Astrocyte of the spinal cord (primary cell): ENCODE measurements around the gene TPH2.

ENCODE experiments used
- DNase-seq: peaks from one replicate; pipeline ENCODE4 v3.0.0; 2011; ENCODE audit warnings: low read depth, low spot score
- H3K4me3 ChIP-seq: 2 replicates; pipeline ENCODE4 v1.5.1; 2011; ENCODE audit warnings: low read depth, mild to moderate bottlenecking, low read length, moderate library complexity
- in situ Hi-C: cut with HindIII; loops from 2 replicates; pipeline ENCODE4 v1.10.0; 2017; ENCODE audit warnings: low sequenced_read_pairs
- TF ChIP-seq, protein P1 (sequence below): IDR thresholded peaks from 2 replicates; pipeline ENCODE4 v1.5.1; 2012; ENCODE audit warnings: low read depth, mild to moderate bottlenecking, low read length, inconsistent platforms

Gene TPH2

GRCh38 chr12:72031066-72031465 lies 92.4 kb downstream of the TPH2 start:
- TF ChIP-seq, protein P1, sequence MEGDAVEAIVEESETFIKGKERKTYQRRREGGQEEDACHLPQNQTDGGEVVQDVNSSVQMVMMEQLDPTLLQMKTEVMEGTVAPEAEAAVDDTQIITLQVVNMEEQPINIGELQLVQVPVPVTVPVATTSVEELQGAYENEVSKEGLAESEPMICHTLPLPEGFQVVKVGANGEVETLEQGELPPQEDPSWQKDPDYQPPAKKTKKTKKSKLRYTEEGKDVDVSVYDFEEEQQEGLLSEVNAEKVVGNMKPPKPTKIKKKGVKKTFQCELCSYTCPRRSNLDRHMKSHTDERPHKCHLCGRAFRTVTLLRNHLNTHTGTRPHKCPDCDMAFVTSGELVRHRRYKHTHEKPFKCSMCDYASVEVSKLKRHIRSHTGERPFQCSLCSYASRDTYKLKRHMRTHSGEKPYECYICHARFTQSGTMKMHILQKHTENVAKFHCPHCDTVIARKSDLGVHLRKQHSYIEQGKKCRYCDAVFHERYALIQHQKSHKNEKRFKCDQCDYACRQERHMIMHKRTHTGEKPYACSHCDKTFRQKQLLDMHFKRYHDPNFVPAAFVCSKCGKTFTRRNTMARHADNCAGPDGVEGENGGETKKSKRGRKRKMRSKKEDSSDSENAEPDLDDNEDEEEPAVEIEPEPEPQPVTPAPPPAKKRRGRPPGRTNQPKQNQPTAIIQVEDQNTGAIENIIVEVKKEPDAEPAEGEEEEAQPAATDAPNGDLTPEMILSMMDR, result no peak
- in situ Hi-C loops, result no loop called here
- no peak for DNase-seq
- no peak overlapping the region for H3K4me3 ChIP-seq

GRCh38 chr12:72033991-72034390 lies 95.3 kb downstream of the TPH2 start:
- DNase-seq, result no peak
- TF ChIP-seq, protein P1, result no peak
- H3K4me3 ChIP-seq, result no peak overlapping the region
- in situ Hi-C loops, result no loop called here

DNA sequence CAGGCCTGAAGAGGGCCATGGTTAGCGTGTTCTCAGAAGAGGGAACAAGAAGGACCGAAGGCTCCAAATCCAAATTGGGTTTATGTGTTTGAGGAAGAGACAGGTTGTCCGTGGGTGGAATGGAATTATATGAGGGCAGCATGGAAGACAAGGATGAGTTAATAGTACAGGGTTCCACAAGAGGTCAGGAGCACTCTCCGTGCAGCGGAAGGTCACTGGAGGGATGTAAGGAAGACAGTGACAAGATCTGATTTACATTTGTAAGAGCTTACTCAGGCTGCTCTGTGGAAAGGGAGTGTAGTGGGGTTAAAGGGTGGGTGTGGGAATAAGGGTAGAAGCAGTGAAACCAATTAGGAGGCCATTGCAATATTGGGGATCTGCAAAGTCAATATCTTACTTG lies 97.0 kb downstream of the TPH2 start:
- TF ChIP-seq, protein P1, result no peak
- in situ Hi-C loops, result no loop called here
- DNase-seq, result no peak
- H3K4me3 ChIP-seq, result no peak overlapping the region

GRCh38 chr12:72036393-72036792 lies 97.7 kb downstream of the TPH2 start:
- DNase-seq, result no peak
- H3K4me3 ChIP-seq, result no peak overlapping the region
- TF ChIP-seq, protein P1, result no peak
- in situ Hi-C loops, result no loop called here

DNA sequence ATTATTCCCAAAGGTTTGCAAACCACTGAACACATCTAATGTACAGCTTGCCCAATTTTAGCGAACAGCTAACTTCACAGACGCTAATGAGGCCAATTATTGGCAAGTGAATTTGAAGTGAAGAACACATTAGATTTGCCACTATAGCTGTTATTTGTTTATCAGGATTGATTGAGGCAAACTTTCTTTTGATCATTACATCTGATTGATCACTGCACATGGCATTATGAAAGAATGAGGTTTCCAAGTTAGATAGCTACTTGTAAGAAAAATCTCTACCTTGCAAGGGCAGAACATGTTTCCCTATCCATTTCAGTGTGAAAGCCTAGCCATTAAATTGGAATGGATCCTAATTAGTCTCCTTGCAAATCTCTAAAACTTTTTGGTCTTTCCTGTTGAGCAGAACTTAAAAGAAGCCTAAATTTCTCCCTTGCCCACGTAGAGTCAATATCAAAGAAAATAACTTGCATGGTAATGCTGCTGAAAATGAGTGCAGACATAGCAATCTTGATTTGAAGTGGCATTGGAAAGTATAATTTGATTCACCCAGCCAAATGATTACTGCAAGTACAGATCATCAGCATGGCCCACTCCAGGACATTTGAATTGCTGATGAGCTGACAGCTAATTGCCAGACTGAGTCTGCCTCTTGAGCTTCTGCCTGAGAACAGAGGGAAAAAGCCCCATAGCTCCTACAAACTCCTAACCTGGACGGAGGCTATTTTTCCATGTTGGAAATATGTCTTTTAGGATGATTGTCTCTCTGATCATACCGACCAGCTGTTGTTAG lies 98.6 kb downstream of the TPH2 start:
- in situ Hi-C loops, result no loop called here
- no peak overlapping the region for H3K4me3 ChIP-seq
- no peak for DNase-seq
- TF ChIP-seq, protein P1, result no peak

DNA sequence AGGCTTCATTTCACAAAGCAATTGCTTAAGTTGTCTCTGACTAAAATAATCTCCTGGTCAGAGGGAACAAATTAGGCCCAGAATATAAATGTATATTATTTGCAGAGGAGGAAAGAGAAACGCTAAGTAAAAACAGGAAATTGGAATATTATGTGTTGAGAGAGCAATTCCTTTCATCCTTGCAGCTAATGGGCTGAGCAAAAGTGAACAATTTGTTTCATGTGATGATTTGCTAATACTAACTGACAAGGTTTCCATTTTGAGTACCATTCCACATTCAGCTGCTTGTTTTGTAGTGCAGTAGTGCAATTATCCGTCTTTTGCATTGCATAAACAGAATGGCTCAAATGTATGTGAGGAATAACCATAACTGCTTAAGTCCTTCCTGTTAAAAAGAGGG lies 103.2 kb downstream of the TPH2 start:
- TF ChIP-seq, protein P1, result no peak
- DNase-seq, result no peak
- no peak overlapping the region for H3K4me3 ChIP-seq
- in situ Hi-C loops, result no loop called here
